Hepatocyte (in vitro differentiated cells): ENCODE measurements around the gene KRTAP5-7. TPM values are rescaled to one million over a fixed set of nuclear protein-coding genes. Genes with fewer than 3 reads are reported as not detected.
"Not testable (repeated sequence)": the region's sequence is repeated elsewhere in the genome, so short reads cannot be mapped to it uniquely, and the experiment has no call there.

Experiments
- DNase-seq: peaks from one replicate; pipeline ENCODE4 v3.0.0-alpha.2; 2016; ENCODE audit warnings: low spot score
- H2AFZ ChIP-seq: fragments of 200-600 bp; sonication (generic); 2 replicates; pipeline ENCODE4 v1.6.0; 2016; ENCODE audit warnings: antibody characterized with exemption, mild to moderate bottlenecking
- H3K27ac ChIP-seq: fragments of 200-600 bp; sonication (generic); 2 replicates; pipeline ENCODE4 v1.5.1; 2016; ENCODE audit warnings: mild to moderate bottlenecking
- H3K27me3 ChIP-seq: fragments of 200-600 bp; sonication (generic); 2 replicates; pipeline ENCODE4 v1.6.1; 2016
- H3K36me3 ChIP-seq: fragments of 200-600 bp; sonication (generic); replicated peaks from 2 replicates; pipeline ENCODE4 v1.5.1; 2016; ENCODE audit warnings: low read depth; ENCODE audit not compliant: insufficient read depth
- H3K4me1 ChIP-seq: fragments of 200-600 bp; sonication (generic); 2 replicates; pipeline ENCODE4 v1.5.1; 2016; ENCODE audit warnings: mild to moderate bottlenecking, moderate library complexity; ENCODE audit not compliant: insufficient read depth
- H3K4me2 ChIP-seq: fragments of 200-600 bp; sonication (generic); 2 replicates; pipeline ENCODE4 v1.6.0; 2016
- H3K4me3 ChIP-seq: fragments of 200-600 bp; sonication (generic); 2 replicates; pipeline ENCODE4 v1.5.1; 2016; ENCODE audit warnings: mild to moderate bottlenecking
- H3K79me2 ChIP-seq: fragments of 200-600 bp; sonication (generic); 2 replicates; pipeline ENCODE4 v1.6.0; 2017; ENCODE audit warnings: mild to moderate bottlenecking
- H3K9me2 ChIP-seq: fragments of 200-600 bp; sonication (generic); replicated peaks from 2 replicates; pipeline ENCODE4 v1.6.0; 2017; ENCODE audit warnings: mild to moderate bottlenecking; ENCODE audit not compliant: insufficient read depth
- H3K9me3 ChIP-seq: fragments of 200-600 bp; sonication (generic); 2 replicates; pipeline ENCODE4 v1.5.1; 2016; ENCODE audit warnings: low read depth, mild to moderate bottlenecking
- H4K20me1 ChIP-seq: fragments of 200-600 bp; sonication (generic); 2 replicates; pipeline ENCODE4 v1.6.0; 2016; ENCODE audit warnings: mild to moderate bottlenecking; ENCODE audit not compliant: insufficient read depth, poor library complexity, severe bottlenecking
- EZH2 ChIP-seq: fragments of 200-600 bp; sonication (generic); IDR thresholded peaks from 2 replicates; pipeline ENCODE4 v1.6.1; 2016; ENCODE audit warnings: antibody characterized with exemption, mild to moderate bottlenecking, borderline replicate concordance
- EZH2phosphoT487 ChIP-seq: fragments of 200-600 bp; sonication (generic); IDR thresholded peaks from one replicate; pipeline ENCODE4 v1.6.1; 2018; ENCODE audit warnings: antibody characterized with exemption, mild to moderate bottlenecking, low read depth, moderate library complexity; ENCODE audit not compliant: unreplicated experiment, severe bottlenecking
- WGBS: methylation state at CpG from one replicate; pipeline ENCODE4 v1.1.6; 2016; ENCODE audit warnings: low lambda C conversion rate; ENCODE audit errors: missing lambda C conversion rate; 5-methylcytosine and 5-hydroxymethylcytosine counted together
- polyA plus RNA-seq: library from polyadenylated mRNA; unstranded; fragments of >200 nt; fragmentation: Nextera tagmentation; extraction: Ambion mirVana; gene quantifications from 2 replicates; pipeline ENCODE4 v1.2.1, GENCODE V29; 2016
- small RNA-seq: library from RNA; depleted of rRNA; stranded (forward); fragments of <200 nt; gene quantifications from one replicate; pipeline ENCODE3, GENCODE V24; 2014
- total RNA-seq: library from RNA; depleted of rRNA; stranded (reverse); fragments of >200 nt; gene quantifications from 2 replicates; pipeline ENCODE4 v1.2.3, GENCODE V29; 2014
- TF ChIP-seq, protein P1 (sequence below): fragments of 200-600 bp; sonication (generic); IDR thresholded peaks from 2 replicates; pipeline ENCODE4 v1.5.1; 2016; ENCODE audit warnings: antibody characterized with exemption, mild to moderate bottlenecking; ENCODE audit not compliant: poor library complexity

Gene KRTAP5-7
- total and polyA plus RNA-seq, 2 experiments from 2014 or later, result not detected

DNA sequence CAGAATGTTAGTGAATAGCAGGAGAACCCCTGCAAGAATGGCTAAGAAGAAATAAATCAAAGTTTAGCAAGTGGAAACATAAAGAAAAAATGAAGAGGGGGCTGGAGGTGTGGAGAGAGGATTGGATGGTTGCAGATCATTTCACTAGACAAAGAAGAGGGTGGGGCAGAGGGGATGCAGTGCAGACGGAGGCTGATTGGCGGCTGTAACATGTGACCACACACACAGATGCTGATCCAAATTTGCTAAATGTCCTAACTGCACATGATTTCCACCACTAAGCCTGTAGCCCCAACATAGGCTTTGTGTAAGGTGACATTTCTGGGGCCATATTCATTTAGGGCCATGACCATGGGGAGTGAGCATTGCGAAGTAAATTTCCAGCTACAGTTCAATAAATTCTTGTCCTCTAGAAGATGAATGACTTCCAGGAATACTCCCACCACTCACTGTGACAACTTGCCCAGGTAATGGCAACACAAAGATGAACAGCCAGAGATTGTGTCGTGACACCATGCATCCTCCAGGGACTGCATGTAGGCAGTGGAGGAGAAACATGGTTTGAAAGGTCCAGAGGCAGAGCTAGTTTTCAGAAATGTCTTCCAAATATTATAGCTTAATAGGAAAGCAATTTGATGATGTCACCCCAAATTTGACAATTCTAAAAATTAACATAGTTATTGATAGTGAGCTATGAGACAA lies 48.8 kb downstream of the KRTAP5-7 start:
- no peak for DNase-seq
- Histone ChIP-seq H3K4me3 (no peak overlapping the region), H3K4me2 (no peak overlapping the region), H3K9me3 (no peaks in the 10 kb centered on the region), H3K79me2 (no peaks in the 10 kb centered on the region), H2AFZ (no peak overlapping the region), H3K36me3 (no peaks in the 10 kb centered on the region), H3K4me1 (no peaks in the 10 kb centered on the region), H3K9me2 (no peaks in the 10 kb centered on the region), H4K20me1 (no peaks in the 10 kb centered on the region), H3K27ac (no peak overlapping the region), H3K27me3 (no peaks in the 10 kb centered on the region)
- TF ChIP-seq EZH2 (no peak), EZH2phosphoT487 (no peak)
- TF ChIP-seq, protein P1, sequence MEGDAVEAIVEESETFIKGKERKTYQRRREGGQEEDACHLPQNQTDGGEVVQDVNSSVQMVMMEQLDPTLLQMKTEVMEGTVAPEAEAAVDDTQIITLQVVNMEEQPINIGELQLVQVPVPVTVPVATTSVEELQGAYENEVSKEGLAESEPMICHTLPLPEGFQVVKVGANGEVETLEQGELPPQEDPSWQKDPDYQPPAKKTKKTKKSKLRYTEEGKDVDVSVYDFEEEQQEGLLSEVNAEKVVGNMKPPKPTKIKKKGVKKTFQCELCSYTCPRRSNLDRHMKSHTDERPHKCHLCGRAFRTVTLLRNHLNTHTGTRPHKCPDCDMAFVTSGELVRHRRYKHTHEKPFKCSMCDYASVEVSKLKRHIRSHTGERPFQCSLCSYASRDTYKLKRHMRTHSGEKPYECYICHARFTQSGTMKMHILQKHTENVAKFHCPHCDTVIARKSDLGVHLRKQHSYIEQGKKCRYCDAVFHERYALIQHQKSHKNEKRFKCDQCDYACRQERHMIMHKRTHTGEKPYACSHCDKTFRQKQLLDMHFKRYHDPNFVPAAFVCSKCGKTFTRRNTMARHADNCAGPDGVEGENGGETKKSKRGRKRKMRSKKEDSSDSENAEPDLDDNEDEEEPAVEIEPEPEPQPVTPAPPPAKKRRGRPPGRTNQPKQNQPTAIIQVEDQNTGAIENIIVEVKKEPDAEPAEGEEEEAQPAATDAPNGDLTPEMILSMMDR, result no peak
- 89% methylated on average over 4 of the region's 4 CpGs for WGBS

DNA sequence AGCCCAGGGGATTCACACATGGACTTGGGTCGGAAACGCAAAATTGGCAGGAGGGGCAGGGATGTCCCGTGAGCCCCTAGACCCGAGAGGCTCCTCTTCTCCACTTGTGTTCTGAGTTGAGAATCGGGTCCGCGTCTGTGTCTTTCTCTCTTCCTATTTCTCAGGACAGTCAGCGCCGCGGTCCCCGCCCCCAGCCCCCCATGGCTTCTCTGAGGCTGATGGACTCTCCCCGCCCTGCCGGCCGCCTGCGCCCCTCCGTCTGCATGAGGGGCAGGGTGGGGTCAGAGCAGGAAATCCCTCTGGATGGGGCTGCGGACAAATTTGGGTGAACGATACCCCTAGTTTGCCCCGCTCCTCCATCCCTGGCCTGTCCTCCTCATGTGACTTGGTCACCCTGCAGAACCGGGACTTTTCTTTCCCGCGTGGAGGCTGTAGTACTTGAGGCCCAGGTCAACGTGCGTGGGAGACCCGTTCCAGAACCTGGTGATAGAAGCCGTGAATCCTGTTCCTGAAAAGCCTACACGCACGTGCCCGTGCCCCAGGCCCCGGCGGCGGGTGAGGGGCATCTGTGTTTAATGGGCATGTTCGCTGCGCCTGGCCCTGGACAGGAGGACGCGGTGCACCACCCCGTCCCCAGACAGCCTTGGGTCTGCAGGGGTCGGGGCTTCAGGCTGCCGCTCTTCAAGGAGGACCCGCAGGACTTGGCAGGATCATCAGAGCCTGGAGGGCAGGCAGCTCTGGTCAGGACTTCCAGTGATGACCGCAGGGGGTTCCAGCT lies 49.8 kb downstream of the KRTAP5-7 start:
- H3K9me2 ChIP-seq, H3K4me2 ChIP-seq, H2AFZ ChIP-seq, H3K4me3 ChIP-seq, H3K9me3 ChIP-seq, H3K27me3 ChIP-seq, H3K4me1 ChIP-seq, H3K79me2 ChIP-seq, DNase-seq, H4K20me1 ChIP-seq, H3K36me3 ChIP-seq, H3K27ac ChIP-seq: not testable (repeated sequence)
- WGBS, result 97% methylated on average over 11 of the region's 41 CpGs

DNA sequence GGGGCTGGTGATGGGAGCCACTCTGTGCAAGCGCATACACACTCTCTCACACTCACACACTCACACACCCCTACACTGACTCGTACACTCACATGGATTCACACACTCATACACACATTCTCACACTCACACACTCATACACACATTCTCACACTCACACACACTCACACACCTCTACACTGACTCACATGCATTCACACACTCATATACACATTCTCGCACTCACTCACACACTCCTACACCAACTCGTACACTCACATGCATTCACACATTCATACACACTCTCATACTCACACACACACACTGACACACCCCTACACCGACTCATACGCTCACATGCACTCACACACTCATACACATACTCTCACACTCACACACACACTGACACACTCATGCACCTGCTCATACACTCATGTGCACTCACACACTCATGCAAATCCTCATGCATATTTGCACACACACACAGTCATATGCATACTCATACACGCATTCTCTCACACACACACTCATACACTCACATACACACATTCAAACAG lies 50.5 kb downstream of the KRTAP5-7 start:
- Histone ChIP-seq H3K9me3 (no peaks in the 10 kb centered on the region), H3K4me1 (no peaks in the 10 kb centered on the region), H3K27me3 (no peaks in the 10 kb centered on the region), H3K4me2 (no peak overlapping the region), H3K79me2 (no peaks in the 10 kb centered on the region), H2AFZ (no peak overlapping the region), H3K9me2 (no peaks in the 10 kb centered on the region), H4K20me1 (no peaks in the 10 kb centered on the region), H3K27ac (no peak overlapping the region), H3K36me3 (no peaks in the 10 kb centered on the region), H3K4me3 (no peak overlapping the region)
- no peak for TF ChIP-seq EZH2phosphoT487
- TF ChIP-seq, protein P1, result no peak
- TF ChIP-seq EZH2, result no peak
- WGBS, result 94% methylated on average over 5 of the region's 7 CpGs
- no peak for DNase-seq

Small RNA genes within 50 kb of the gene (small RNA-seq; reads per million reads assigned to genes)
- not detected for gene AP000867.1

Other genes with a start within 250 kb of the KRTAP5-7 start
- 140 and 159 TPM in 2 replicates for gene DHCR7, start 78.9 kb upstream of the KRTAP5-7 start, total RNA-seq
- gene DHCR7, start 78.9 kb upstream of the KRTAP5-7 start, polyA plus RNA-seq, result 267 and 303 TPM in 2 replicates
- 42.0 and 49.1 TPM in 2 replicates for gene NADSYN1, start 74.1 kb upstream of the KRTAP5-7 start, total RNA-seq
- gene NADSYN1, start 74.1 kb upstream of the KRTAP5-7 start, polyA plus RNA-seq, result 43.7 and 68.7 TPM in 2 replicates
- not detected in 2 replicates for gene KRTAP5-8, start 10.8 kb downstream of the KRTAP5-7 start, total RNA-seq
- 0.26 TPM in 1 of 2 replicates, not detected in the other for gene KRTAP5-8, start 10.8 kb downstream of the KRTAP5-7 start, polyA plus RNA-seq
- 0.23 TPM in 1 of 2 replicates, not detected in the other for gene KRTAP5-9, start 21.2 kb downstream of the KRTAP5-7 start, total RNA-seq
- gene KRTAP5-9, start 21.2 kb downstream of the KRTAP5-7 start, polyA plus RNA-seq, result 0.13 TPM in 1 of 2 replicates, not detected in the other
- not detected in 2 replicates for gene KRTAP5-10, start 38.3 kb downstream of the KRTAP5-7 start, total RNA-seq
- 0.12 TPM in 1 of 2 replicates, not detected in the other for gene KRTAP5-10, start 38.3 kb downstream of the KRTAP5-7 start, polyA plus RNA-seq
- not detected in 2 replicates for gene KRTAP5-11, start 55.6 kb downstream of the KRTAP5-7 start, total RNA-seq
- not detected in 2 replicates for gene KRTAP5-11, start 55.6 kb downstream of the KRTAP5-7 start, polyA plus RNA-seq